Peyer's patch (tissue), 4 donors: Measurements from ENCODE around the gene CCNG2.

ENCODE experiments used
- POLR2A ChIP-seq, 2 donors: fragments of 450-650 bp; IDR thresholded peaks; one replicate each; pipeline ENCODE4 v1.5.1; 2017; ENCODE audit warnings: antibody characterized with exemption in 2 of 2, mild to moderate bottlenecking in 2 of 2, moderate library complexity in 2 of 2
- TF ChIP-seq, protein P1 (sequence below), 6 experiments: fragments of 450-650 bp in 4 of 6; fragments of 200-600 bp in 2 of 6; sonication (generic) in 1 of 6; IDR thresholded peaks; one replicate each; pipeline ENCODE4 v1.5.1; 2017 to 2019; ENCODE audit warnings: antibody characterized with exemption in 6 of 6, mild to moderate bottlenecking in 3 of 6, moderate library complexity in 1 of 6

DNA sequence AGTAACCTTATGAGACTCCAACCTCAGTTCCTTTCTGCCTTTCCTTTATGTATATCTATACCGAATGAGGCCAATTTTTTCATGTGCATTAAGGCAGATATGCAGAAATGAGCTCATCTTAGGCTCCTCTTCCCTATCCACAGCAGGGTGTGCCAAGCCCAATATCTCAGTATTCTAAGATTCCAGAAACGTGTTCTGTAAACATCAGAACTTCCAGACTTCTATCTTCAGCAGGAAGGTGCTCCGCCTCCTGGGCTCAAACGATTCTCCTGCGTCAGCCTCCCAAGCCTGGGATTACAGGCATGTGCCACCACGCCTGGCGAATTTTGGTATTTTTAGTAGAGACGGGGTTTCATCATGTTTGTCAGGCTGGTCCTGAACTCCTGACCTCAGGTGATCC, 31.0 kb upstream of the CCNG2 start:
- TF ChIP-seq, protein P1, sequence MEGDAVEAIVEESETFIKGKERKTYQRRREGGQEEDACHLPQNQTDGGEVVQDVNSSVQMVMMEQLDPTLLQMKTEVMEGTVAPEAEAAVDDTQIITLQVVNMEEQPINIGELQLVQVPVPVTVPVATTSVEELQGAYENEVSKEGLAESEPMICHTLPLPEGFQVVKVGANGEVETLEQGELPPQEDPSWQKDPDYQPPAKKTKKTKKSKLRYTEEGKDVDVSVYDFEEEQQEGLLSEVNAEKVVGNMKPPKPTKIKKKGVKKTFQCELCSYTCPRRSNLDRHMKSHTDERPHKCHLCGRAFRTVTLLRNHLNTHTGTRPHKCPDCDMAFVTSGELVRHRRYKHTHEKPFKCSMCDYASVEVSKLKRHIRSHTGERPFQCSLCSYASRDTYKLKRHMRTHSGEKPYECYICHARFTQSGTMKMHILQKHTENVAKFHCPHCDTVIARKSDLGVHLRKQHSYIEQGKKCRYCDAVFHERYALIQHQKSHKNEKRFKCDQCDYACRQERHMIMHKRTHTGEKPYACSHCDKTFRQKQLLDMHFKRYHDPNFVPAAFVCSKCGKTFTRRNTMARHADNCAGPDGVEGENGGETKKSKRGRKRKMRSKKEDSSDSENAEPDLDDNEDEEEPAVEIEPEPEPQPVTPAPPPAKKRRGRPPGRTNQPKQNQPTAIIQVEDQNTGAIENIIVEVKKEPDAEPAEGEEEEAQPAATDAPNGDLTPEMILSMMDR (IDR thresholded peaks at IDR 0.05), result no peak
- TF ChIP-seq POLR2A (IDR thresholded peaks at IDR 0.05), result no peak
